A549 treated with Hydrocortisone at 1 μM for 4 hours (cell line): ENCODE data around the gene ALDH18A1. TPM values are rescaled to one million over a fixed set of nuclear protein-coding genes. Genes with fewer than 3 reads are reported as not detected.

Experiments
- total RNA-seq: library from RNA; stranded (reverse); fragments of 200-300 nt; extraction: Qiagen RNA extraction; gene quantifications from 5 replicates; pipeline ENCODE4 v1.2.3, GENCODE V29; 2022

Gene ALDH18A1
- 45.4 to 56.8 TPM (median 46.6 TPM) in 5 replicates for total RNA-seq

GRCh38 chr10:95656291-95657164 is at the start of gene ALDH18A1:
Gene ALDH18A1 (minus strand): TSS chr10:95656711. CDS start chr10:95653377, 3,334 bp downstream.

DNA sequence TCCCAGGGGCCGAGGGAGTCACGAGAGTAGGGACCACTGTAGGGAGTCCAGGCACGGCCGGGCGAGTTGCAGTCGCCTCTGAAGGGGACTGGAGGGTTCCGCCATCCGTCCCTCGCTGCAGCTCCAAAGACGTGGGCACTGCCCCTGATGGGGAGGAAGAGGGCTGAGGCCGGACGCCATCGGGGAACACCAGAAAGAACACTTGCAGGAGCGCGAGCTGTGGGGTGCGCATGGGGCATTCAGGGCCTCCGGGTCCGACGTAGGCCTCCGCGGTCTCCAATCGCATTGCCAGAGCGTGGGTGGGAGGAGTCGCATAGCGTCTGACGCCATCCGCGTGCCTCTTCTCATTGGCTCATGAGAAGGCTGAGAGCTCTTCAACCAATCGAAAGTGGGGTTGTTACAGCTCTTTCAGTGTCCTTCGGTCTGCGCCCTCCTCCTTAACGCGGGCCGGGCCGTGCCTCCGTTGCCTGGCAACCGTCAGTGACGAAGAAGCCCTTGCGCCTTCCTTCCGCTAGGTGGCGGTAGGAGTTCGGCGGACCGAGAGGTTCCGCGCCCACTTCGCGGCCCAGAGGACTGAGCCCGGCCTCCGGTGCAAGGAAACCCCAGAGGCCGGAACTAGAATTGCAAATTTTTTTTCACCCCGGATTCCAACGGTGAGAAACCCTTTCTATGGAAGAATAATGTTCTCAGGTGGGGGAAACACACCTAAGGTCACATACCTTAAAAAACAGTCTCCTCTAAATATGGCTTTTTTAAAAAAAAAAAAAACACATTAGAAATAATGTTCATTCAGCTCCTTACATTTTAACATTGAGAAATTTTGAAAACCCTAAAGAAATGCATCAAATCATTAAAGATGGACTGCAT is 37.4 kb upstream of the ALDH18A1 start, which contains the start of gene TCTN3:
Gene TCTN3, minus strand, starts transcription at position 260 of the 867 bp plus-strand sequence. Its CDS starts 28 bp downstream, at position 232.

GRCh38 chr10:95561177-95561863 is 95.2 kb downstream of the ALDH18A1 start, which contains the start of gene SORBS1:
Gene SORBS1 (minus strand): TSS chr10:95561371. CDS start chr10:95441135, 120,236 bp downstream.

Other genes starting within 250 kb of the ALDH18A1 start
- 0.38 to 0.58 TPM (median 0.48 TPM) in 5 replicates for gene SORBS1, start 95.3 kb downstream of the ALDH18A1 start, total RNA-seq
- gene TCTN3, start 37.2 kb upstream of the ALDH18A1 start, total RNA-seq, result 41.3 to 44.7 TPM (median 43.8 TPM) in 5 replicates
- 0.03 to 0.37 TPM in 2 of 5 replicates, not detected in the others for gene ENTPD1, start 99.5 kb upstream of the ALDH18A1 start, total RNA-seq